Measurements from ENCODE around the gene TYRO3. TPM values are rescaled to one million over a fixed set of nuclear protein-coding genes. Genes with fewer than 3 reads are reported as not detected.
"Not testable (repeated sequence)": the region's sequence is repeated elsewhere in the genome, so short reads cannot be mapped to it uniquely, and the experiment has no call there.

TYRO3 gene
- total RNA-seq, 1 donor from 2014 or later = 16.4 TPM

DNA sequence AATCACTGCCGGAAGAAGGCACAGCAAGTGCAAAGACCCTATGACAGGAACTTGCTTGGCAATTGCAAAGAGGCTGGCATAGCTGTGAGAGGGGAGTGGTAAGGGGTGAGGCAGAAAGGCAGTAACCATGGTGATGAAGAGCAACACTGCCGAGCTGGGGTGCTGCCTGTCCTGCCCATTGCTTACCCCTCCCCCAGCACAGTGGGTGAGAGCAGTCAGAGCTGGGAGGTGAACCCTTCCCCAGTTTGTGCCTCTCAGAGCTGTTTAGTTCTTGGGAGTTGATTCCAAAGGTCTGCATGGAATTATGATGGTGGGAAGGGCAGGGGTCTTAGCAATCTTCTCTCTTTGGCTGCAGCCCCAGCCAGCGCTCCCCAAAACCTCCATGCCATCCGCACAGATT lies 8.8 kb downstream of the TYRO3 start:
- DNase-seq (ENCODE audit: low spot score) = no peak
- no peak overlapping the region for H3K27ac Mint-ChIP-seq (ENCODE audit: unreplicated experiment)
- H3K9me3 Mint-ChIP-seq (ENCODE audit: low read depth) = no peaks in the 10 kb centered on the region
- H3K4me1 Mint-ChIP-seq (ENCODE audit: low read depth) = peaks cover 25% of the 10 kb centered on the region
- peaks cover 4% of the 10 kb centered on the region for H3K36me3 Mint-ChIP-seq (ENCODE audit: low read depth)
- TF ChIP-seq, protein P1, sequence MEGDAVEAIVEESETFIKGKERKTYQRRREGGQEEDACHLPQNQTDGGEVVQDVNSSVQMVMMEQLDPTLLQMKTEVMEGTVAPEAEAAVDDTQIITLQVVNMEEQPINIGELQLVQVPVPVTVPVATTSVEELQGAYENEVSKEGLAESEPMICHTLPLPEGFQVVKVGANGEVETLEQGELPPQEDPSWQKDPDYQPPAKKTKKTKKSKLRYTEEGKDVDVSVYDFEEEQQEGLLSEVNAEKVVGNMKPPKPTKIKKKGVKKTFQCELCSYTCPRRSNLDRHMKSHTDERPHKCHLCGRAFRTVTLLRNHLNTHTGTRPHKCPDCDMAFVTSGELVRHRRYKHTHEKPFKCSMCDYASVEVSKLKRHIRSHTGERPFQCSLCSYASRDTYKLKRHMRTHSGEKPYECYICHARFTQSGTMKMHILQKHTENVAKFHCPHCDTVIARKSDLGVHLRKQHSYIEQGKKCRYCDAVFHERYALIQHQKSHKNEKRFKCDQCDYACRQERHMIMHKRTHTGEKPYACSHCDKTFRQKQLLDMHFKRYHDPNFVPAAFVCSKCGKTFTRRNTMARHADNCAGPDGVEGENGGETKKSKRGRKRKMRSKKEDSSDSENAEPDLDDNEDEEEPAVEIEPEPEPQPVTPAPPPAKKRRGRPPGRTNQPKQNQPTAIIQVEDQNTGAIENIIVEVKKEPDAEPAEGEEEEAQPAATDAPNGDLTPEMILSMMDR (IDR thresholded peaks at IDR 0.05) = no peak
- no peak overlapping the region for H3K4me3 Mint-ChIP-seq (ENCODE audit: unreplicated experiment)
- no peaks in the 10 kb centered on the region for H3K27me3 Mint-ChIP-seq (ENCODE audit: low read depth)

GRCh38 chr15:41568350-41569017 lies 9.5 kb downstream of the TYRO3 start:
- Mint-ChIP-seq H3K27me3 (ENCODE audit: low read depth) (no peaks in the 10 kb centered on the region), H3K9me3 (ENCODE audit: low read depth) (no peaks in the 10 kb centered on the region), H3K4me1 (ENCODE audit: low read depth) (peaks cover 22% of the 10 kb centered on the region), H3K27ac (ENCODE audit: unreplicated experiment) (no peak overlapping the region), H3K36me3 (ENCODE audit: low read depth) (peaks cover 5% of the 10 kb centered on the region), H3K4me3 (ENCODE audit: unreplicated experiment) (no peak overlapping the region)
- no peak for DNase-seq (ENCODE audit: low spot score)
- TF ChIP-seq, protein P1 (IDR thresholded peaks at IDR 0.05) = no peak

GRCh38 chr15:41569232-41569631 lies 10.2 kb downstream of the TYRO3 start:
- not testable (repeated sequence) for DNase-seq (ENCODE audit: low spot score)

DNA sequence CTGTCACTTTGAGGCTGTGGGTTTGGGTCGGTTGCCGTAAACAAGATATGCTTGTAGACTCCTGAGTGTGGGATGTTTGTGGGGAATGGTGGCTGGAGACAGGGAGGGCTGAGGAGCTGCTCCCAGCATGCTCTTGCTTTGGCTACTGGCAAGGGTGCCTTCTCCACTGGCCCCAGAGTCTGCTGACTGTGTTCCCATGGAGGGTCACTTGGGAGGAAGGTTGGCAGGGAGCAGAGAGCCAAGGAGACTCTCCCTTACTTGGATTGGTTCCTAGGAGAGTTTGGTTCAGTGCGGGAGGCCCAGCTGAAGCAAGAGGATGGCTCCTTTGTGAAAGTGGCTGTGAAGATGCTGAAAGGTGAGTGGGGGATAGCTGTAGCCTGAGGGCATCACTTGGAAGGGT lies 11.8 kb downstream of the TYRO3 start:
- Mint-ChIP-seq H3K4me1 (ENCODE audit: low read depth) (peaks cover 14% of the 10 kb centered on the region), H3K36me3 (ENCODE audit: low read depth) (peaks cover 9% of the 10 kb centered on the region), H3K27me3 (ENCODE audit: low read depth) (no peaks in the 10 kb centered on the region), H3K27ac (ENCODE audit: unreplicated experiment) (no peak overlapping the region), H3K9me3 (ENCODE audit: low read depth) (no peaks in the 10 kb centered on the region), H3K4me3 (ENCODE audit: unreplicated experiment) (no peak overlapping the region)
- no peak for DNase-seq (ENCODE audit: low spot score)
- TF ChIP-seq, protein P1 (IDR thresholded peaks at IDR 0.05) = no peak

More at GRCh38 chr15:41569232-41569631, 10.2 kb downstream of the TYRO3 start:
- H3K27me3 Mint-ChIP-seq (ENCODE audit: low read depth); H3K36me3 Mint-ChIP-seq (ENCODE audit: low read depth); H3K4me3 Mint-ChIP-seq (ENCODE audit: unreplicated experiment); H3K9me3 Mint-ChIP-seq (ENCODE audit: low read depth); H3K27ac Mint-ChIP-seq (ENCODE audit: unreplicated experiment): not testable (repeated sequence)
- H3K4me1 Mint-ChIP-seq (ENCODE audit: low read depth) = peaks cover 20% of the 10 kb centered on the region

GRCh38 chr15:41571948-41572347 lies 12.9 kb downstream of the TYRO3 start:
- Mint-ChIP-seq H3K27me3 (ENCODE audit: low read depth) (no peaks in the 10 kb centered on the region), H3K4me3 (ENCODE audit: unreplicated experiment) (no peak overlapping the region), H3K4me1 (ENCODE audit: low read depth) (peaks cover 14% of the 10 kb centered on the region), H3K9me3 (ENCODE audit: low read depth) (no peaks in the 10 kb centered on the region), H3K36me3 (ENCODE audit: low read depth) (peaks cover 9% of the 10 kb centered on the region), H3K27ac (ENCODE audit: unreplicated experiment) (no peak overlapping the region)
- TF ChIP-seq, protein P1 (IDR thresholded peaks at IDR 0.05) = no peak
- no peak for DNase-seq (ENCODE audit: low spot score)

DNA sequence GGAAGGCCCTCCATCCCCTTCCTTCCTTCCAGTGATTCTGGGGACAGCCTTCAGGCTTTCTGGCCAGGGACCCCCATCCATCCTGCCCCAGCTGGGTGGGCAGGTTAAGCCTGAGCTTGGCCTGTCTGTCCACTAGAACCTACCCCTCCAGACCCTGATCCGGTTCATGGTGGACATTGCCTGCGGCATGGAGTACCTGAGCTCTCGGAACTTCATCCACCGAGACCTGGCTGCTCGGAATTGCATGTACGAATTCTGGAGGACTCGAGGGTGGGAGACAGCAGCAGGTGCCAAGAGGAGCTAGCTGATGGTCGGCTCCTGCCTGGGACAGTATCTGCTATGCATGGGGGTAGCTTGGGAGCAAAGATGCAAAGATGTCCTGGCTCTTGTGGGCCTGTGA lies 13.9 kb downstream of the TYRO3 start:
- TF ChIP-seq, protein P1 (IDR thresholded peaks at IDR 0.05) = no peak
- no peak overlapping the region for H3K4me3 Mint-ChIP-seq (ENCODE audit: unreplicated experiment)
- H3K27ac Mint-ChIP-seq (ENCODE audit: unreplicated experiment) = no peak overlapping the region
- peaks cover 9% of the 10 kb centered on the region for H3K36me3 Mint-ChIP-seq (ENCODE audit: low read depth)
- DNase-seq (ENCODE audit: low spot score) = no peak
- H3K27me3 Mint-ChIP-seq (ENCODE audit: low read depth) = no peaks in the 10 kb centered on the region
- no peaks in the 10 kb centered on the region for H3K9me3 Mint-ChIP-seq (ENCODE audit: low read depth)
- peaks cover 11% of the 10 kb centered on the region for H3K4me1 Mint-ChIP-seq (ENCODE audit: low read depth)
